GM21528 (cell line): ENCODE results near the gene WDR54.
"Not testable (repeated sequence)": the region's sequence is repeated elsewhere in the genome, so short reads cannot be mapped to it uniquely, and the experiment has no call there.

ENCODE experiments used
- ATAC-seq: cut with Tn5 transposase; IDR thresholded peaks from one replicate; pipeline ENCODE4 v1.9.1; 2021; ENCODE audit warnings: mild to moderate bottlenecking, moderate library complexity; ENCODE audit not compliant: unreplicated experiment, low FRiP score

Gene WDR54

GRCh38 chr2:74450570-74451190, 29.1 kb downstream of the WDR54 start:
- ATAC-seq: no peak

- peak; percentile 43 for ATAC-seq
These were observed 33.4 kb downstream of the WDR54 start, which contains the start of gene INO80B for GRCh38 chr2:74454654-74455511. INO80B (plus strand) TSS chr2:74455087; CDS start chr2:74455117, 30 bp downstream.

GRCh38 chr2:74457129-74457548, 35.6 kb downstream of the WDR54 start:
- ATAC-seq: peak; percentile 0

- ATAC-seq: peak; percentile 33
These were observed 36.1 kb downstream of the WDR54 start for GRCh38 chr2:74457549-74458131.

GRCh38 chr2:74458132-74458937, 36.8 kb downstream of the WDR54 start, which contains the start of gene WBP1:
WBP1 (plus strand) TSS chr2:74458438; CDS start chr2:74458603, 165 bp downstream.
- peak; percentile 85 for ATAC-seq

- no peak for ATAC-seq
These were observed 37.4 kb downstream of the WDR54 start for GRCh38 chr2:74458938-74459363.

- not testable (repeated sequence) for ATAC-seq
These were observed 38.1 kb downstream of the WDR54 start for GRCh38 chr2:74459503-74460118.

- not testable (repeated sequence) for ATAC-seq
These were observed 38.7 kb downstream of the WDR54 start for GRCh38 chr2:74460187-74460586.

- ATAC-seq: no peak
These were observed 39.9 kb downstream of the WDR54 start for GRCh38 chr2:74461187-74462053.

GRCh38 chr2:74462054-74462785, 40.7 kb downstream of the WDR54 start:
- ATAC-seq: no peak

- ATAC-seq: no peak
These were observed 41.2 kb downstream of the WDR54 start for GRCh38 chr2:74462786-74463105.

GRCh38 chr2:74464406-74464805, 42.9 kb downstream of the WDR54 start:
- no peak for ATAC-seq

- ATAC-seq: not testable (repeated sequence)
These were observed 49.2 kb downstream of the WDR54 start for GRCh38 chr2:74470742-74471141.

GRCh38 chr2:74471332-74472065, 50.0 kb downstream of the WDR54 start:
- ATAC-seq: no peak

GRCh38 chr2:74472086-74472944, 50.8 kb downstream of the WDR54 start, which contains the start of gene MRPL53:
MRPL53 (minus strand) TSS chr2:74472680; CDS start chr2:74472660, 20 bp downstream.
- peak; percentile 81 for ATAC-seq

GRCh38 chr2:74472945-74473258, 51.4 kb downstream of the WDR54 start:
- ATAC-seq: no peak

- no peak for ATAC-seq
These were observed 53.0 kb downstream of the WDR54 start for GRCh38 chr2:74474481-74474880.
